NCI-H774 (cell line): ENCODE results near the gene CNPPD1.

Experiments
- DNase-seq: peaks from one replicate; lab custom pipeline; 2025; lab: John Stamatoyannopoulos, UW

CNPPD1 gene

DNA sequence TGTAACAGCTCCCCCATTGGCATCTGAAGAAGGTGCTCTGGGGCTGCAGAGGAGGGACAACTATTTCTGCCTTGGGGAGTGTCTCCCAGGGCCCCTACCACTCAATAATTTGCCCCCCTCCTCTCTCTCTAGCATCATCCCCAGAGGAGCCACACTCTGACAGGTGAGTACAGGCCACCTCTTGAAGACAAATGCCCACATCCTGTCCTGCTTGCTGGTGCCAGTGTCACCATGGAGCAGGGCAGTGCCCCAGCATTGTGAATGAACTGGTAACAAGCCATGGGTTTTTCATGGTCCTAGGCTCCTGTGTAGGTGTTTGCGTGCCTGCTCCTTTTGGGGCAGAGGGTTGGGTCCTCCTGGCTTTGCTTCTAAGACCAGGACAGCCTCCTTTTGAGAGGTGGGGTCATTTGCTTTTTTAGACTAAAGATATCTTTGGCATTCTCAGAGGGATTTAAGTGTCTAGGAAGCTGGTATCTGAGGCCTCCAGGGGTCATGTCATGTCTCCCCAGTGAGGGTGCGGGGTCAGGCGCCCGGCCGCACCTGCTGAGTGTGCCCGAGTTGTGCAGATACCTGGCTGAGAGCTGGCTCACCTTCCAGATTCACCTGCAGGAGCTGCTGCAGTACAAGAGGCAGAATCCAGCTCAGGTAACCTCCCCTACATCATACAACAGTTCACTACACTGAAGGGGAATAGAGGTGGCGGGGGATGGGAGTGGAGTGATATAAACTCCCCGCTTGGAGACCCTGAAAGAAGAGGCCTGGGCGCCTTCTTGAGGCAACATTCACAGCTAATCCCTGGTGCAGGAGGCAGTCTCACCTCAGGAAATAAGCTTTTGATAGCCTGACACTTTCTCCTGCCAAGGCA, 3.1 kb upstream of the CNPPD1 start:
- no peak for DNase-seq

DNA sequence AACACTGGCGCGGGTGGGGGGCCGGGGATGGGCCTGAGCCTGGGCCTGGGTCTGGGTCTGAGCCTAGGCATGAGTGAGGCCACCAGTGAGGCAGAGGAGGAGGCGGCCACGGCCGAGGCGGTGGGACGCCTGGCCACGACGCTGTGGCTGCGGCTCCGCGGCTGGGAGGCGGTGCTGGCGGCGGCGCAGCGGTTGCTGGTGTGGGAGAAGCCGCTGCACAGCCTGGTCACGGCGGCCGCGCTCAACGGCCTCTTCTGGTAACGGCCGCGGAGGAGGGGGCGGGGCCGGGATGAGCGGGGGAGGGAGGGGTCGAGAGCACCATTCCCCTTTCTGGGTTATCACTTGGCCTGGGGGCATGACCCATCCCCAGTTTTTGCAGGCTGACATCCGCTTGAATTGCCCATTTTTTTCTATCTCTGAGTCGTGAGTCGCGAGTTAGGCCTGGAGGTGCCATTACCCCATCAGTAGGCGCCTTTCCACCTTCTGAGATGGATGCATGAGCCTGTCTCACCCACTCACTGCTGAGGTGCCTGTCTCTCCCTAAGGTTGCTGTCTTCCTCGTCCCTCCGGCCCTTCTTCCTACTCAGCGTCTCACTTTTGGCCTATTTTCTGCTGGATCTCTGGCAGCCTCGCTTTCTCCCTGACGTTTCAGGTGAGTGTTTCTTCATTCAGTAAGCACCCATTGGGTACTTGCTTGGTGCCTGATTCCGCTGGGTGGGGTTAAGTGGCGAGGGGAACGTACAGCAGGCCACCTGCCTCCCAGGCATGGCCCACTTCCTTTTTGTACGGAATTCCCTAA, 1.9 kb upstream of the CNPPD1 start:
- no peak for DNase-seq

DNA sequence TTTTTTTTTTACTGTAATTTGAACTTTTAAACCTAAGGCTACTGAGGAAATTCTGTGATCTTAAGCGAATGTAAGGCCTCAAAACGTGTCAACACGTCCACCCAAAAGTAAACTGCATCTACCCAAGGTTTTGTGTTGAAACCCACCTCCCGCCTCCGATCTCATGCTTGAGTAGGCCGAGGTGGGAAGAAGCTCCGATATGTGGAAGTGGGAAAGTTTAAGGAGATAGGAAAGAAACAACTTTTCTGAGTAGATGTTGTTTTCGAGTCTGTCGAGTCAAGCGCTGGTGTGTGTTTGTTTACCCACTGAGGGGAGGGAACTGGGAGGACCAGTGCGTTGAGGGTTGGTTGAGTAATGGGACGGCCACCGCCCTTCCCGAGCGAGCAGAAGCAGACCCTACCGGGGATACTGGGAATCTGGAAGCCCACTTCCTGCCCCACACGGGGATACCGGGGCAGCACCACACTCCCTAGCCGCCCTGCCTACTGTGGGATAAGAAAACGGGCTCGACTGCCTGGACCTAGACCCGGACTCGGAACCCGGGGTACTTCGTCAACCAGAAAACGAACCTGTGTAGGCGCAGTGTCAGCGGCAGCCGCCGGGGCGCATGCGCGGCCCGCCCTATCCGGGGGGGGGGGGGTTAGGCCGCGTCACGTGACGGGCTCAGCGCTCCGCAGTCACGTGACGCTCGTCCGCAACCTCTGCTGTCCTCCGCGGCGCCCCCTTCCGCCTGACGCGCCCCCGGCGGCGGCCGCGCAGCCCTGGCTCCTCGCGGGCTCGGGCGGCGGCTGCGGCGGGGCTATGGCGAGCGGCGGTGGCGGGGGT, 1.0 kb upstream of the CNPPD1 start, which contains the start of gene RETREG2:
Gene RETREG2, plus strand, starts transcription at position 724 of the 825 bp plus-strand sequence. Its CDS starts 78 bp downstream, at position 802.
- peak; percentile 83 for DNase-seq

DNA sequence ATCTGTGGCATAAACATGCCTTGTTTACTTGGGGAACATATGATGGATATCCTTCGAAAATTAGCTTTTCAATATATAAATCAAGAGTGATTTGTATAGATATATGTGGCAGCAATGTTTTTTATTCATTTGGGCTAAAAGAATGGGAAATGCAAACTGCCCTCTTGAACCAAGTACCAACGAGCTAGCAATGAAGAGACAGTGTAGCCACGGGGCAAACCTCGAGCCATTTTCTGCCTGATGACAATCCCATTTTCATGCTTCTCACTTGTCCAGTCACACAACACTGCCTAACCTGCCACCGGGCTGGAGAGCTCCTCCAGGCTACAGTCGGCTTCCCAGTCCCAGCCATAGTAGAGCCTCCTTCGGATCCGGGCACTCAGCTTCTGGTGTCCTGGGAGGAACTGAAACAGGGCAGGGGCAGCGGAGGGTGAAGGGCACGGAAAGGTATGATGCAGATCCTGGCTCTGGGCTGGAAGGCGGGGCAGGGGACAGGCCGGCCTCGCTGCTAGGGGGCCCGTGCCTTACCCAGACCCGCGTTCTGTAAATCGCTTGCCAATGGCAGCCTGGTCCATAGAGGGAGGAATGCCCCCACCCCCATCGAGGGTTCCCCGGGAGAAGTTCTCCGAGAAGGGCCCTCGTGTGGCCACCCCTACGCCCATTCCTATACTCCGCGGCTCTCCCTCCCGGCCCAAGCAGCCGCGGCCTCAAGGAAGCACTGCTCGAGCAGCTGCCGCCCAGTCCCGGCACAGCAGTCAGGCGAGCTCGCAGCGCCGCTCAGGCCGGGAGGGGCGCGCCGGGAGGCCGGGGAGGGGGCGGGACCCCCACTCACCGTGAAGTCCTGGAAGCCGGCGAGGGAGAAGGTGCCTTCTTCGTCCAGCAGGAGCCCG, 552 bp downstream of the CNPPD1 start:
- DNase-seq = no peak

DNA sequence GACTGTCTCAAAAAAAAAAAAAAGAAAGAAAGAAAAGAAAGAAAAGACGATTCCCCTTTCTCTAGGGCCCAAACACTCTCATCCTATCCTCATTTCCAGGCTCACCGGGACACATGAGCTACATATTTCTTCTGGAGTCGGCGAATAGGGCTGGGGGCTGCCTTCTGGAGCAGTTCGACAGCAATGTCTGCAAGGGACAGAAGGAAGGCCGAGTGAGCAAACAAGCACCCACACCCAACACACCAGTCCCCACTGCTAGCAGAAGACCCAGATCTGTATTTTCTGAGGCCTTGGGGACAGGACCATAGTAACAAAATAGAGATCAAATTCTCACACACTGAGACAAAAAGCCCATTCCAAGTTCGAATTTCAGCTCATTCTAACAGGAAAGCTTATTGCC, 1.2 kb downstream of the CNPPD1 start:
- DNase-seq = no peak

DNA sequence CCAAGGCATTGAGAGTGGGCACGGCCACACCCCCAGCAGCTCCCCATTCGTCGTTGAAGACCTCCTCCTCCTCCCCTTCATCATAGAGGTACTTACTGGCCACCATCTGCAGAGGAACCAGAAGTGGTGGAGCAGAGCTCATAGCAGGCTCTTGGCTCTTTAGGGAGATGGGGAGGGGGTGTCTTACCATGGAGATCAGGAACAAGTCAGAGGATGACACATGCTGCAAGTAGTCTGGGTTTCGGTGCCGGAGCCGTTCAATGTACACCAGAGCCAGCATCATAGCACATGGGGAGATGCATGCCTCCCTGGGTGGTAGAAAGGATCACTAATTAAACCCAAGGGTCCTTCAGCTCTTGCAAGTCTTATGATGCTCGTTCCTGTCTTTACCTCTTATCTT, 1.9 kb downstream of the CNPPD1 start:
- no peak for DNase-seq

DNA sequence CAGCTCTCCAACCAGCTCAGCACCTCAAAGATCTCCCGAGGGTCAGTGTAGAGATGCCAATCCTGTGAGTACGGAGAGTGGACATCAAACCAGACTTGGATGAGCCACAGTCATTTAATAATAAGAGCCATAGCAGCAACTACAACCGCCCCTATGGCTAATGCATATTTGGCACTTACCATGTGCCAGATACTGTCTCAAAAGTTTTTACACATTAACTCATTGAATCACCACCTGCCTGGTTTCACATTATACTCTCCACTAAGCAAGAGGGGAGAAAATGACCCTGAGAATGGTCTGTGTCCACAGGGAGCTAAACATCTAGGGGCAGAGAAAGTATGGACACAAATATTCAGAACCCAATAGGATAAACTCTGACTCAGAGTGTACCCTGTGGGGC, 2.6 kb downstream of the CNPPD1 start:
- no peak for DNase-seq

DNA sequence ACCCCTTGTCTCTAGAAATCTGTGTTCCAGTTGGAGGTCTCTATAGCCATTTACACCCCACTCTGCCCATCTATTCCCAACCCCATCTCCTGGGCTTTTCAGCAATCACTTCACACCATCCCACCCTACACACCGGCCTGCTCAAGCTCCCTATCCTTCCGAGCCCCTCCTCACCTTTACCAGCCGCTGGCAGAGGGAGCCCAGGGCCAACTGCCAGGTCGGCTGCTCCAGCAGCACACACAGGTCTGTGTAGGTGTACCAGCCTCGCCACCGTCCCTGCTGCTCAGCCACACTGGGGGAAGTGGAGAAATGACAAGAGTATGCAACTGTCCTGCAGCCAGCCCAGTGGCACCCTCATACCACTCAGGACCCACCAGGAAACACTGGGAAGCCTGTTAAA, 3.5 kb downstream of the CNPPD1 start:
- no peak for DNase-seq

DNA sequence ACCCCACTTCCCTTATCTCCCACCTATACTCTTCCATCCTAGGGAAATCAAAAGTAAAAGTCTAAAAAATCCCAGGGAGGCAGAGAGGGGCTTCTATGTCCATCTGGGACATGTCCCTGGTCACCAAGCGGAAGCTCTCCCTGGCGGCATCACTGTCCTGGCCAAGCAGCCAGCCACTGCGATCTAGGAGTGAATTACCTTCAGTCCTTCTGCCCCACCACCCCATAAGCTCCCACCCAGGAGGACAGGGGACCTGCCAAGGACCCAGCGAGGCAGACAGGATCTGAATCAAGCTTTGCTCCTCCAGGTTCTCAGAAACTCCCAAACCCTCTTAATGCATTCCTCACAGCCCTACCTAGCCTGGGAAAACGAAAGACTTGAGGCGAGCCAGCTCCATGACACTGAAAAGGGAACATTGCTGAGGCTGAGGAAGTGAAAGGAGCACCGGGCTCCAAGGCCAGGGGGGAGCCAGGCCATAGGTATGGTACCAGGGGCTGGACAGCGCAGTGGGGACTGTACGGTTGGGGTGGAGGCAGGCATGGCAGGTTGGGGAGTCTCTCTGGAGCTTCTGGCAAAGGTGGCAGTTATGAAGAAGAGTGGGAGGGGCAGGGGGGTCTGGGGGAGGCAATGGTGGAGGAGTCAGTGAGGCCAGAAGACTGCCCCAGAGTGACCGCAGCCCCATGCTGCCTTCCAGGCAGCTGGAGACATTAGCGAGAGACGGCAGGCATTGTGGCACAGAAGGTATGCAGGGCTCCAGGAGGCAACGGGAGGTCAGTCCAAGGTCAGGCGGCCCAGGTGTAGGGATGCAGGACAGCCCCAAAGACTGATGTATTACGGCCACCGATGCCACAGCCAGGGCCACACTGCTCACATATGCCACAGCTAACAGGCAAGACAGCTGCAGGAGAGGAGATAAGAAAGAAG, 4.2 kb downstream of the CNPPD1 start:
- DNase-seq = no peak

DNA sequence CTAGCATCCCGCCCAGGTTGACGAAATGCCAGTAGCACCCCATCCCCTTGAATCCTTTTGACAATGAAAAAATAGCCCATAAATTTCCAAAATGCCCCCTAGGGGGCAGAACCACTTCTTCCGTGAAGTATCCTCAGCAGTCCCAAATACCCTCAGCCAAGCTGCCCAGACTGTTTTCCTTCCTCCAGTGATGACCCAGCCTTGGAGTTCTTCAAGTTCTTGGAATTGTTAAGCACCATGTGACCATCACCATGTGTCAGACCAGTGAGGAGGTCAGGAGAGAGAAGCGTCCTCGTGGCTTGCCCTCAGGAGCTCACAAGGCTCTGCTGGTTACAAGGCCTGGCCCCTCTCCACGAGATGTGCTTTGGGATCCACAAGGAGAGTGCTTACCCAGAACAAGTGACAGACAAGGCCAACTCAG, 5.5 kb downstream of the CNPPD1 start:
- DNase-seq = no peak

DNA sequence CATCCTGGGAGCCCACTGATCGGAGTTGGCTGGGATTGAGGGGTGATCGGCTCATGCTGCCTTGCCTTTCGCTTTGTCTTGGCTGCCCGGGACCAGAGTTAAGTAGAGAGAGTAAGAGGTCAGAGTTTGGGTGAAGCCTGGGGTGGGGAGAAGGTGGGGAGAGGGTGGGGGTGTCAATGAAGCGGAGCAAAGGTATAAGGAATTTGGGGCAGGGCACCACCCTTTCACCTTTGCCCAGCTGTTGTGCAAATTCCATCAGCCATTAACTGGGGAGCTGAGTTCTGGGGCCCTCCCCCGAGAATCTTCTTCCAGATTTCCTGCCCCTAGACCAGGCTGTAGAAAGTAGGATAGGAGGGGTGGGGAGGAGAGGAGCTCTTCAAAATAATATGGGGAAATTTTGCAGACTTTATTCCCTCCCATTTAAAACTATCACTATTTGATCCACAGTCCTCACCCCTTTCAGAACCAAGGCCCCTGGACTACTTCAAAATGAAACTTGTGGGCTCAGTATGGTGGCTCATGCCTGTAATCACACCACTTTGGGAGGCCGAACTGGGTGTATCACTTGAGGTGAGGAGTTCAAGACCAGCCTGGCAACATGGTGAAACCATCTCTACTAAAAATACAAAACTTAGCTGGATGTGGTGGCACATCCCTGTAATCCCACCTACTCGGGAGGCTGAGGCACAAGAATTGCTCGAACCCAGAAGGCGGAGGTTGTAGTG, 6.6 kb downstream of the CNPPD1 start, which contains the start of gene SLC23A3:
Gene SLC23A3, minus strand, starts transcription at position 100 of the 725 bp plus-strand sequence. Its CDS starts 45 bp downstream, at position 55.
- no peak for DNase-seq

DNA sequence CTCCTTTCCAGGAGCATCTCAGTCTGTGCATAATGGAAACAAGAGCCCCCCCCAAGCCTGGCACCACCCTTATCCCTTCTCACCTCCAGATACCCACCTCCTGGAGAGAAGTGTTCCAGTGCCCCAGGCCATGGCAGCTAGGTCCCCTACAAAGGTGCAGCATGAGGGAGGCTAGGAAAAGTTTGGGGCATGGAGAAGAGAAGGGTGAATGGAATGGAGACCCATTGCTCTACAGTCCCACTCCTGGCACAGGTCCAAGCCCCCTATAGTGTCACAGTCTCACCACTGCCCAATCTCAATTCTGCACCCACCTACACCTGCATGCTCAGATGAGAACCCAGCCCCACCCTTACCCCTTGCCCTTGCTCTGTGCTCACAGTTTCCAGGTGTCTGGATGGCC, 7.8 kb downstream of the CNPPD1 start:
- no peak for DNase-seq

DNA sequence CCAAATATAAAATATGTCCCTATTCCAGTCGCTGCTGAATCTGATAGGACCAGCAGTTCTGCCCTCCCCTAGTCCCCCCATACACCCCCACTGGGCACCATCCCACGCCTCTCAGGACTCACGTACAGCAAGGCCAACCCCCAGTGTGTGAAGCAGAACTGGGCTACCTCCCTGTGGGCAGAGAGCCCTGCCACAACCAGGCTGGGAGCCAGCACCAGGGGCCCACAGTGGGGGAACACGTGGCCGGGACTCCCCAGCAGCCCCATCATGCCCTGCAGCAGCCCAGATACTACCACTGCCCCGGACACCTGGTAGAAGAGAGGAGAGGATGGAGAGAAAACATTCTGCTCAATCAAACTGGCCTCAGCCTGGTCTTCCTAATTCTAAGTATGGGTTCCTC, 8.2 kb downstream of the CNPPD1 start:
- DNase-seq = no peak

DNA sequence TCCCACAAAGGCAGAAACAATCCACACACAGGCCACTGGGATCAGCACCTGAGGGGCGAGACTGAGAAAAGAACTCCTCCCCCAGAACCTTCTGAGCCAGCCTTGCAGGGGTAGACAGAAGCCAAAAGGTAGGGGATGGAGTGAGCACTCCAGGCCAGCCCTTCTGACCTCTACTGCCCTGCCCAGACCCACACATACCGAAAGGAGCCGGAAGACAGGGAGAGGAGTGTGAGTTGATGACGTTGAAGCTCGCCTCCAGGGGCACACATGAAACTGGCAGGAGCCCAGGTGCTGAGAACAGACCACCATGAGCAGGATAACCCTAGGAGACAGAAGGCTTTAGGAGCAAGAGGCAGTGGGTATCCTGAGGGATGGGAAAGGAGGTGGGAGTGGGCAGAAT, 8.7 kb downstream of the CNPPD1 start:
- DNase-seq = no peak

DNA sequence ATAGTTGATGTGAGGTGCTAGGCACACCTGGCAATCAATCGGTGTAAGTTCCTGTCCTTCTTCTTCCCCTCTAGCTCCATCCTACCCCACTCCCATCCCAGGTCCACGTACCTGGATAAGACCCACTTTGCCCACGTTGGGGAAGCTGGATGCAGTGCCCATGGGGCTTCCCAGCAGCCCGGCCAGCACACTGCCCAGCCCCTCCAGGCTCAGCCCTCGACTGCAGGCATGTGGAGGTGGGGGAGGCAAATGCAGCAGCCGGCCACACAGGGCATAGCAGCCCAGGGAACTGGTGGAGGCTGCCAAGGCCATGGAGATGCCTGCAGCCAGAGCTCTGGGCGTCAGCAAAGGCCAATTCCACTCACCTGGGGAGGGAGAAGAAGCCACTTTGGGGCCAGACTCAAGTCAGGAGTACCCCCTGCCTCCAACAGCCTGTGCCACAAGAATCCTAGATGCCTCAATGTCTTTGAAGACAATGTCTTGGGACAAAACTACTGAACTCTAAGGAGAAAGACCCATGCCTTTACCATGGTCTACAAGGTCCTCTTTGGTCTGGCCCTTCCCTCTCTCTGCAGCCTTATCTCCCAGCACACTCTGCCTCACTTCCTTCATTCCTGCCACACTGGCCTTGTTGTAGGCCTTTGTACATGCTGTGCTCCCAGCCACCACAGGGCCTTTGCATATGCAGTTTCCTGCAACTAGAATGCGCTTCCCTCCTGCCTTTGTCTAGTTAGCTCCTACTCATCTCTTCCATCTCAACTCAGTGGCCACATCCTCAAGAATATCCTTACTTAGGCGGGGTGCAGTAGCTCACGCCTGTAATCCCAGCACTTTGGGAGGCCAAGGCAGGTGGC, 11.4 kb downstream of the CNPPD1 start:
- no peak for DNase-seq

DNA sequence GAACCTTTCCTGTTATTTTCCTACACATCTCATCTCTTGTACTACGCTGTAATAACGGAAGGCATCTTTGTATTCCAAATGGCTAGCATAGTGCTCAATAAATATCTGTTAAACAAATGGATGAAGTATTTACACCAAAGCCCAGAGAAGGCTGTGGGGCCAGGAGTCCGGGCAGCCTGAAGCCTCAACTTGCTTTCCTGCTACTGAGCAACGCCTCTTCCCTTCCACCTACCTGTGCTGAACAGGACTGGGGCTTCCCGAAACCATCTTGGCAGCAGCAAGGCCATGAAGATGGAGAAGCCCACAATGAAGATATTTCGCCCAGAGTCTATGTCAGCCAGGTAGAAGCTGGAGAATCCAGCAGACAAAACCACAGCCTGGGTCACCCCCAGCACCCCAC, 13.6 kb downstream of the CNPPD1 start:
- DNase-seq = no peak

DNA sequence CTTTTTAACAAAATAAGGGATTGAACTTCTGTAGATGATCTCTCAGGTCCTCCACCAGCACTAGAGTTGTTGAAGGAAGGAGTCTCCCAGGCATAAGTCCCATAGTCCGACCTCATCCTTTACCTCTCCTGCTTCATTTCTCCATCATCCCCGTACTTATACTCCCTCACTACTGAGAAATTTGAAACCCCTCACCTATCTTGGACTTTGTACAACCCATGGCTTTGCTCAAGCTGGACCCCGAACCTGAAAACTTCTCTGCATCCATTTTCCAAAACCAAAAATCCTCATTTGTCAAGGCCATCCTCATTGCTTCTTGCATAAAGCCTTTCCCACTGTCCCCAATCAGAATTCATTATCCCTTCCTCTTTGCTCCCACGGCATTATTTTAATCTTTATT, 15.6 kb downstream of the CNPPD1 start:
- no peak for DNase-seq
